Measurements from ENCODE around the gene SH3TC1. TPM values are rescaled to one million over a fixed set of nuclear protein-coding genes. Genes with fewer than 3 reads are reported as not detected.

SH3TC1 gene
- total and polyA plus RNA-seq, 2 of the 13 experiments (the other 11 are each of a cell fraction or from before 2014, with no cell fraction given) = 14.9 to 21.8 TPM

DNA sequence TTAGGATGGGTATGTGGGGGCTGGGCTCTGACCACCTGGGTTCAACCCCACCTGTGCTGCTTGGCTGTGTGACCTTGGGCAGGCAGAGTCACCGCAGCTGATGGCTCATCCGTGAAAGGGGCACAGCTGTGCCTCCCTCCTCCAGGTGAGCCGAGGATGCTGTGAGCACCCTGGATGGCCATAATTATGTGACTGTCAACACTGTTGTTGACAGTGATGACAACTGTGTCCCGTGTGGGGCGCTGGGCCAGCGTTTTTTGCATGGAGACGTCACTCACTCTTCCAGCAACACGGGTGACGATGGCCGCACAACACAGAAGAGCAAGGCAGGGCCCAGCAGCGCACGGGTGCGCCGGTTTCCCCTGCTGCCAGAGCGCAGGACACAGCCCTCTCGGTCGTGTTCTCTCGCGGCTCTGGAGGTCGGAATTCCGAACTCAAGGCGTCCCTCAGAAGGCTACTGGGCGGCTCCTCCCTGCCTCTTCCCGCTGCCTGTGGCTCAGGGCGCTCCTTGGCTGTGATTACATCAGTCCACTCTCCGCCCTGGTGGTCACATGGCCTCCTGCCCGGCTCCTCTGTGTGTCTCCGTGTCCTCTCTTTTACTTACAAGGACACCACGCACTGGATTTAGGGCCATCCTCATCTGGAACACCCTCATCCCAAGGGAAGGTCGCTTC, 1.3 kb downstream of the SH3TC1 start (continued):
- TF ChIP-seq, protein P1, sequence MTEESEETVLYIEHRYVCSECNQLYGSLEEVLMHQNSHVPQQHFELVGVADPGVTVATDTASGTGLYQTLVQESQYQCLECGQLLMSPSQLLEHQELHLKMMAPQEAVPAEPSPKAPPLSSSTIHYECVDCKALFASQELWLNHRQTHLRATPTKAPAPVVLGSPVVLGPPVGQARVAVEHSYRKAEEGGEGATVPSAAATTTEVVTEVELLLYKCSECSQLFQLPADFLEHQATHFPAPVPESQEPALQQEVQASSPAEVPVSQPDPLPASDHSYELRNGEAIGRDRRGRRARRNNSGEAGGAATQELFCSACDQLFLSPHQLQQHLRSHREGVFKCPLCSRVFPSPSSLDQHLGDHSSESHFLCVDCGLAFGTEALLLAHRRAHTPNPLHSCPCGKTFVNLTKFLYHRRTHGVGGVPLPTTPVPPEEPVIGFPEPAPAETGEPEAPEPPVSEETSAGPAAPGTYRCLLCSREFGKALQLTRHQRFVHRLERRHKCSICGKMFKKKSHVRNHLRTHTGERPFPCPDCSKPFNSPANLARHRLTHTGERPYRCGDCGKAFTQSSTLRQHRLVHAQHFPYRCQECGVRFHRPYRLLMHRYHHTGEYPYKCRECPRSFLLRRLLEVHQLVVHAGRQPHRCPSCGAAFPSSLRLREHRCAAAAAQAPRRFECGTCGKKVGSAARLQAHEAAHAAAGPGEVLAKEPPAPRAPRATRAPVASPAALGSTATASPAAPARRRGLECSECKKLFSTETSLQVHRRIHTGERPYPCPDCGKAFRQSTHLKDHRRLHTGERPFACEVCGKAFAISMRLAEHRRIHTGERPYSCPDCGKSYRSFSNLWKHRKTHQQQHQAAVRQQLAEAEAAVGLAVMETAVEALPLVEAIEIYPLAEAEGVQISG (CRISPR knock-in tag; IDR thresholded peaks at IDR 0.05) = no peak
- TF ChIP-seq ZNF136 (CRISPR knock-in tag; IDR thresholded peaks at IDR 0.05; ENCODE audit: low read depth) (no peak), ELF4 (CRISPR knock-in tag; IDR thresholded peaks at IDR 0.05; ENCODE audit: borderline replicate concordance) (no peak), TP53 (CRISPR knock-in tag; conservative IDR thresholded peaks at IDR 0.05) (no peak), SOX6 (IDR thresholded peaks at IDR 0.05) (no peak), SOX6 (CRISPR knock-in tag; IDR thresholded peaks at IDR 0.05) (no peak; the same call in 1 of the 2 replicates), ZNF878 (CRISPR knock-in tag; IDR thresholded peaks at IDR 0.05) (no peak)
- TF ChIP-seq, protein P2, sequence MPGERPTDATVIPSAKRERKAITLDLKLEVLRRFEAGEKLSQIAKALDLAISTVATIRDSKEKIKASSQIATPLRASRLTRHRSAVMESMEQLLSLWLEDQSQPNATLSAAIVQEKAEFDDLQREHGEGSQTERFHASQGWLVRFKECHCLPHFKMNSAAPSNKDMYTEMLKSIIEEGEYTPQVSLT (CRISPR knock-in tag; IDR thresholded peaks at IDR 0.05; ENCODE audit: borderline replicate concordance, low read depth) = no peak
- TF ChIP-seq, protein P3, sequence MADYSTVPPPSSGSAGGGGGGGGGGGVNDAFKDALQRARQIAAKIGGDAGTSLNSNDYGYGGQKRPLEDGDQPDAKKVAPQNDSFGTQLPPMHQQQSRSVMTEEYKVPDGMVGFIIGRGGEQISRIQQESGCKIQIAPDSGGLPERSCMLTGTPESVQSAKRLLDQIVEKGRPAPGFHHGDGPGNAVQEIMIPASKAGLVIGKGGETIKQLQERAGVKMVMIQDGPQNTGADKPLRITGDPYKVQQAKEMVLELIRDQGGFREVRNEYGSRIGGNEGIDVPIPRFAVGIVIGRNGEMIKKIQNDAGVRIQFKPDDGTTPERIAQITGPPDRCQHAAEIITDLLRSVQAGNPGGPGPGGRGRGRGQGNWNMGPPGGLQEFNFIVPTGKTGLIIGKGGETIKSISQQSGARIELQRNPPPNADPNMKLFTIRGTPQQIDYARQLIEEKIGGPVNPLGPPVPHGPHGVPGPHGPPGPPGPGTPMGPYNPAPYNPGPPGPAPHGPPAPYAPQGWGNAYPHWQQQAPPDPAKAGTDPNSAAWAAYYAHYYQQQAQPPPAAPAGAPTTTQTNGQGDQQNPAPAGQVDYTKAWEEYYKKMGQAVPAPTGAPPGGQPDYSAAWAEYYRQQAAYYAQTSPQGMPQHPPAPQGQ (CRISPR knock-in tag; IDR thresholded peaks at IDR 0.05; ENCODE audit: borderline replicate concordance) = no peak
- TF ChIP-seq, protein P4, sequence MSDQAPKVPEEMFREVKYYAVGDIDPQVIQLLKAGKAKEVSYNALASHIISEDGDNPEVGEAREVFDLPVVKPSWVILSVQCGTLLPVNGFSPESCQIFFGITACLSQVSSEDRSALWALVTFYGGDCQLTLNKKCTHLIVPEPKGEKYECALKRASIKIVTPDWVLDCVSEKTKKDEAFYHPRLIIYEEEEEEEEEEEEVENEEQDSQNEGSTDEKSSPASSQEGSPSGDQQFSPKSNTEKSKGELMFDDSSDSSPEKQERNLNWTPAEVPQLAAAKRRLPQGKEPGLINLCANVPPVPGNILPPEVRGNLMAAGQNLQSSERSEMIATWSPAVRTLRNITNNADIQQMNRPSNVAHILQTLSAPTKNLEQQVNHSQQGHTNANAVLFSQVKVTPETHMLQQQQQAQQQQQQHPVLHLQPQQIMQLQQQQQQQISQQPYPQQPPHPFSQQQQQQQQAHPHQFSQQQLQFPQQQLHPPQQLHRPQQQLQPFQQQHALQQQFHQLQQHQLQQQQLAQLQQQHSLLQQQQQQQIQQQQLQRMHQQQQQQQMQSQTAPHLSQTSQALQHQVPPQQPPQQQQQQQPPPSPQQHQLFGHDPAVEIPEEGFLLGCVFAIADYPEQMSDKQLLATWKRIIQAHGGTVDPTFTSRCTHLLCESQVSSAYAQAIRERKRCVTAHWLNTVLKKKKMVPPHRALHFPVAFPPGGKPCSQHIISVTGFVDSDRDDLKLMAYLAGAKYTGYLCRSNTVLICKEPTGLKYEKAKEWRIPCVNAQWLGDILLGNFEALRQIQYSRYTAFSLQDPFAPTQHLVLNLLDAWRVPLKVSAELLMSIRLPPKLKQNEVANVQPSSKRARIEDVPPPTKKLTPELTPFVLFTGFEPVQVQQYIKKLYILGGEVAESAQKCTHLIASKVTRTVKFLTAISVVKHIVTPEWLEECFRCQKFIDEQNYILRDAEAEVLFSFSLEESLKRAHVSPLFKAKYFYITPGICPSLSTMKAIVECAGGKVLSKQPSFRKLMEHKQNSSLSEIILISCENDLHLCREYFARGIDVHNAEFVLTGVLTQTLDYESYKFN (CRISPR knock-in tag; conservative IDR thresholded peaks at IDR 0.05) = no peak
- TF ChIP-seq, protein P5, sequence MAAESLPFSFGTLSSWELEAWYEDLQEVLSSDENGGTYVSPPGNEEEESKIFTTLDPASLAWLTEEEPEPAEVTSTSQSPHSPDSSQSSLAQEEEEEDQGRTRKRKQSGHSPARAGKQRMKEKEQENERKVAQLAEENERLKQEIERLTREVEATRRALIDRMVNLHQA (CRISPR knock-in tag; IDR thresholded peaks at IDR 0.05) = no peak
- TF ChIP-seq, protein P6, sequence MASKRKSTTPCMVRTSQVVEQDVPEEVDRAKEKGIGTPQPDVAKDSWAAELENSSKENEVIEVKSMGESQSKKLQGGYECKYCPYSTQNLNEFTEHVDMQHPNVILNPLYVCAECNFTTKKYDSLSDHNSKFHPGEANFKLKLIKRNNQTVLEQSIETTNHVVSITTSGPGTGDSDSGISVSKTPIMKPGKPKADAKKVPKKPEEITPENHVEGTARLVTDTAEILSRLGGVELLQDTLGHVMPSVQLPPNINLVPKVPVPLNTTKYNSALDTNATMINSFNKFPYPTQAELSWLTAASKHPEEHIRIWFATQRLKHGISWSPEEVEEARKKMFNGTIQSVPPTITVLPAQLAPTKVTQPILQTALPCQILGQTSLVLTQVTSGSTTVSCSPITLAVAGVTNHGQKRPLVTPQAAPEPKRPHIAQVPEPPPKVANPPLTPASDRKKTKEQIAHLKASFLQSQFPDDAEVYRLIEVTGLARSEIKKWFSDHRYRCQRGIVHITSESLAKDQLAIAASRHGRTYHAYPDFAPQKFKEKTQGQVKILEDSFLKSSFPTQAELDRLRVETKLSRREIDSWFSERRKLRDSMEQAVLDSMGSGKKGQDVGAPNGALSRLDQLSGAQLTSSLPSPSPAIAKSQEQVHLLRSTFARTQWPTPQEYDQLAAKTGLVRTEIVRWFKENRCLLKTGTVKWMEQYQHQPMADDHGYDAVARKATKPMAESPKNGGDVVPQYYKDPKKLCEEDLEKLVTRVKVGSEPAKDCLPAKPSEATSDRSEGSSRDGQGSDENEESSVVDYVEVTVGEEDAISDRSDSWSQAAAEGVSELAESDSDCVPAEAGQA (IDR thresholded peaks at IDR 0.05; ENCODE audit: low read depth) = no peak
- TF ChIP-seq, protein P6 (CRISPR knock-in tag; IDR thresholded peaks at IDR 0.05; ENCODE audit: borderline replicate concordance) = no peak

Data from HepG2 (cell line).